Endothelial cell of umbilical vein (primary cell): ENCODE measurements around the gene MYO9B. TPM values are rescaled to one million over a fixed set of nuclear protein-coding genes. Genes with fewer than 3 reads are reported as not detected.

Experiments
- BruUV-seq: library from RNA; stranded (reverse); fragments of 400-500 nt; replicated peaks from 2 replicates; lab custom pipeline; 2021; lab: Mats Ljungman, UMichigan
- CTCF ChIA-PET: fragments of 300-600, 350-600 bp; sonication (Branson Sonifier 250); formaldehyde crosslinking; loops from one replicate; lab custom pipeline; 2021; ENCODE audit warnings: antibody characterized with exemption, inconsistent platforms; lab: Charles Lee
- POLR2A ChIA-PET: fragments of 300-600, 350-600 bp; sonication (Branson Sonifier 250); formaldehyde crosslinking; loops from one replicate; lab custom pipeline; 2021; ENCODE audit warnings: antibody characterized with exemption, inconsistent platforms; lab: Charles Lee
- DNase-seq: peaks from one replicate; pipeline ENCODE4 v3.0.0-alpha.2; 2011; ENCODE audit warnings: low read depth, low spot score
- FAIRE-seq: peaks from 2 replicates; lab custom pipeline; 2011; peaks lifted over from hg19 to GRCh38; lab: Jason Lieb, UNC
- H2AFZ ChIP-seq: 2 replicates; pipeline ENCODE4 v1.6.0; 2012; ENCODE audit warnings: low read depth, low read length, control low read depth, inconsistent platforms
- H3K27ac ChIP-seq: 2 replicates; pipeline ENCODE4 v1.5.1; 2011; ENCODE audit warnings: low read depth, mild to moderate bottlenecking, control low read depth, low read length, moderate library complexity; ENCODE audit not compliant: insufficient read depth
- H3K27me3 ChIP-seq, 2 experiments: 2 replicates each; pipeline versions ENCODE4 v1.6.0 to v1.6.1; 2011; ENCODE audit warnings: low read length in 2 of 2, mixed read lengths in 1 of 2; ENCODE audit not compliant: control insufficient read depth in 2 of 2, insufficient read depth in 2 of 2
- H3K36me3 ChIP-seq, 2 experiments: 2 replicates in 1 of 2; 3 replicates in 1 of 2; pipeline ENCODE4 v1.5.1; 2011; ENCODE audit warnings: low read length in 2 of 2, mild to moderate bottlenecking in 1 of 2, moderate library complexity in 1 of 2; ENCODE audit not compliant: control insufficient read depth in 2 of 2, insufficient read depth in 2 of 2; ENCODE audit errors: extremely low read depth in 1 of 2
- H3K4me1 ChIP-seq: 3 replicates; pipeline ENCODE4 v1.5.1; 2011; ENCODE audit warnings: mild to moderate bottlenecking, low read length; ENCODE audit not compliant: control insufficient read depth, insufficient read depth; ENCODE audit errors: extremely low read depth
- H3K4me2 ChIP-seq: 2 replicates; pipeline ENCODE4 v1.6.1; 2011; ENCODE audit warnings: low read length, control low read depth, mixed read lengths; ENCODE audit not compliant: insufficient read depth
- H3K4me3 ChIP-seq, 3 experiments: fragments of 200-600 bp in 1 of 3; sonication (generic), shearing (Covaris generic) in 1 of 3; replicated peaks in 1 of 3; 2 replicates each; pipeline ENCODE4 v1.5.1; 2011 to 2016; ENCODE audit warnings: control low read depth in 3 of 3, low read length in 3 of 3, mild to moderate bottlenecking in 2 of 3, inconsistent platforms in 1 of 3, low read depth in 1 of 3, moderate library complexity in 1 of 3; ENCODE audit not compliant: insufficient read depth in 1 of 3
- H3K79me2 ChIP-seq: 2 replicates; pipeline ENCODE4 v1.6.0; 2012; ENCODE audit warnings: low read length, inconsistent platforms; ENCODE audit not compliant: control insufficient read depth, insufficient read depth
- H3K9ac ChIP-seq: replicated peaks from 2 replicates; pipeline ENCODE3; 2011; ENCODE audit warnings: low read length, control low read depth; ENCODE audit not compliant: insufficient read depth; ENCODE audit errors: extremely low read depth
- H3K9me1 ChIP-seq: replicated peaks from 3 replicates; pipeline ENCODE4 v1.6.0; 2011; ENCODE audit warnings: mild to moderate bottlenecking, low read length; ENCODE audit not compliant: control insufficient read depth, insufficient read depth; ENCODE audit errors: extremely low read depth
- H3K9me3 ChIP-seq: replicated peaks from 2 replicates; pipeline ENCODE4 v1.5.1; 2012; ENCODE audit warnings: low read length, inconsistent platforms; ENCODE audit not compliant: control insufficient read depth, insufficient read depth
- H4K20me1 ChIP-seq: replicated peaks from 2 replicates; pipeline ENCODE3; 2011; ENCODE audit warnings: mild to moderate bottlenecking, low read length; ENCODE audit not compliant: control insufficient read depth, insufficient read depth; ENCODE audit errors: extremely low read depth
- CTCF ChIP-seq, 2 donors: IDR thresholded peaks; 1 replicate in 1 of 2; 2 replicates in 1 of 2; pipeline ENCODE4 v1.5.1; 2011; ENCODE audit warnings: low read length in 2 of 2, mild to moderate bottlenecking in 2 of 2, moderate library complexity in 2 of 2, control low read depth in 1 of 2, inconsistent platforms in 1 of 2, low read depth in 1 of 2; ENCODE audit not compliant: insufficient read depth in 1 of 2; ENCODE audit errors: extremely low read depth in 1 of 2
- EZH2 ChIP-seq: IDR thresholded peaks from 2 replicates; pipeline ENCODE4 v1.6.1; 2012; ENCODE audit warnings: borderline replicate concordance, low read depth, mild to moderate bottlenecking, moderate library complexity, low read length, inconsistent platforms; ENCODE audit not compliant: severe bottlenecking
- FOS ChIP-seq: IDR thresholded peaks from 2 replicates; pipeline ENCODE4 v1.6.1; 2011; ENCODE audit warnings: mild to moderate bottlenecking, low read length, moderate library complexity, borderline replicate concordance; ENCODE audit not compliant: insufficient read depth
- JUN ChIP-seq: IDR thresholded peaks from 2 replicates; pipeline ENCODE4 v1.6.1; 2011; ENCODE audit warnings: borderline replicate concordance, low read depth; ENCODE audit not compliant: insufficient read length, insufficient read depth
- MYC ChIP-seq: IDR thresholded peaks from one replicate; pipeline ENCODE4 v1.6.1; 2011; ENCODE audit warnings: mild to moderate bottlenecking, low read depth, low read length
- POLR2A ChIP-seq: IDR thresholded peaks from 2 replicates; pipeline ENCODE4 v1.6.1; 2012; ENCODE audit warnings: low read depth, mild to moderate bottlenecking, control low read depth, low read length
- POLR2AphosphoS5 ChIP-seq: IDR thresholded peaks from 2 replicates; pipeline ENCODE4 v1.6.1; 2012; ENCODE audit warnings: low read depth, mild to moderate bottlenecking, control low read depth, low read length, moderate library complexity; ENCODE audit not compliant: insufficient read depth
- dilution Hi-C: fragments of 300-500 bp; cut with MboI; formaldehyde crosslinking; loops from one replicate; pipeline ENCODE4 v1.15.0; 2019; ENCODE audit warnings: low sequenced_read_pairs; ENCODE audit not compliant: extremely low pct_ligation_motif_present
- intact Hi-C: fragments of 100-400 bp; cut with micrococcal nuclease; formaldehyde crosslinking; loops from one replicate; pipeline ENCODE4 v1.10.0; 2022
- polyA plus RNA-seq, 4 experiments: library from polyadenylated mRNA; depleted of rRNA in 3 of 4; stranded (reverse) in 3 of 4; unstranded in 1 of 4; fragments of >200 nt; gene quantifications; 2 replicates each; pipeline versions ENCODE4 v1.2.1 to v1.2.3, GENCODE V29; 2011 to 2012; ENCODE audit warnings: missing spikeins in 1 of 4
- total RNA-seq: library from RNA; stranded (reverse); gene quantifications from 2 replicates; pipeline ENCODE4 v1.2.3, GENCODE V29; 2021
- TF ChIP-seq, protein P1 (sequence below): IDR thresholded peaks from 2 replicates; pipeline ENCODE4 v1.6.1; 2011; ENCODE audit not compliant: insufficient read depth, insufficient read length

Gene MYO9B
- total and polyA plus RNA-seq, 2 donors (not counting 3 experiments of a cell fraction or from before 2014, with no cell fraction given), result 64.4 to 119 TPM

DNA sequence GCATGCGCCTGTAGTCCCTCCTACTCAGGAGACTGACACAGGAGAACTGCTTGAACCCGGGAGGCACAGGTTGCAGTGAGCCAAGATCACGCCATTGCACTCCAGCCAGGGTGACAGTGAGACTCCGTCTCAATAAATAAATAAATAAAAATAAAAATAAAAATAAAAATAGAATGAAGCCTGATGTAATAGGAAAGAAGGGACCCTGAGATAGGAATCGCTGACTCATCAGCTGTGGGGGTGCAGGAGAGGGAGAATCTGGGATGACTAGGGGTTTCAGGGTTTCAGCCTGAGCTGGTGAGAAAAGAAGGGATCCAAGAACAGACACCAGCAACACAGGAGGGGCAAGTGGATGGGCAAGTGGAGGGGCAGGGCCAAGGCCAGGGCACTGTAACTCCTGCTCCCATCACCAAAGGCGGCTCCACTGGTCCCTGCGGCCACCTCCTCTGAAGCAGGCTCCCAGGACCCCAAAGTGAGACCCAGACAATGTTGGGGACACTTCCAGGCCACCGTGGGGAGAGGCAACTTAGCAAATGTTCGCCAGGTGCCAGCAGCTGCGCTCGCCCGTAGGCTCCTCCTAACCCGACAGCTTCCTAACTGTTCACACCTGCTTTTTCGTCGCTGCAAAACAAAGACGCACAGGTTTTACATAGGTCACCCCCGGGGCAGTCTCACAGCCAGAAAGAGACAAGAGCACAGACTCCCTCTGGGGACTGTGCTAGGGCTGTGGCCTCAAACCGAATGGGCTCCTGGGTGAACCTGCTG is 1.5 kb upstream of the MYO9B start:
- dilution Hi-C loops (no loop called here), intact Hi-C loops (no loop called here)
- Histone ChIP-seq H3K9me3 (no peaks in the 10 kb centered on the region), H3K4me3 (peak overlapping the region in 2 of 3 experiments; percentile 66 to 80), H3K79me2 (peaks cover 66% of the 10 kb centered on the region), H3K4me1 (peaks cover 31% of the 10 kb centered on the region), H3K9ac (peak overlapping the region; percentile 77), H3K27me3 (no peaks in the 10 kb centered on the region), H3K9me1 (no peaks in the 10 kb centered on the region), H3K27ac (peak overlapping the region; percentile 75), H4K20me1 (no peaks in the 10 kb centered on the region), H3K36me3 (no peaks in the 10 kb centered on the region), H2AFZ (peak overlapping the region; percentile 5), H3K4me2 (peak overlapping the region; percentile 82)
- DNase-seq, result no peak
- ChIA-PET CTCF (no interaction called here), POLR2A (interaction anchor here (0.5 kb wide), 1 partner anchor 339 kb away, joined by 5 read pairs; no protein-coding TSS in a partner anchor)
- peak; percentile 69 for FAIRE-seq
- TF ChIP-seq CTCF (IDR thresholded peaks at IDR 0.05; ENCODE audit: extremely low read depth in 1 of 2, insufficient read depth in 1 of 2, low read depth in 1 of 2, low read length in 2 of 2), result no peak
- TF ChIP-seq, protein P1, sequence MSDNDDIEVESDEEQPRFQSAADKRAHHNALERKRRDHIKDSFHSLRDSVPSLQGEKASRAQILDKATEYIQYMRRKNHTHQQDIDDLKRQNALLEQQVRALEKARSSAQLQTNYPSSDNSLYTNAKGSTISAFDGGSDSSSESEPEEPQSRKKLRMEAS, result no peak
- TF ChIP-seq POLR2A, result no peak
- no peak for TF ChIP-seq FOS
- no peak for TF ChIP-seq JUN
- TF ChIP-seq MYC, result no peak
- no peak for TF ChIP-seq EZH2
- TF ChIP-seq POLR2AphosphoS5, result no peak
- no TSS peak for BruUV-seq
